ENCODE results near the gene SFXN5.

The SFXN5 gene

GRCh38 chr2:73072416-73072815, 904 bp upstream of the SFXN5 start:
- DNase-seq (ENCODE audit: extremely low spot score) = no peak
- TF ChIP-seq CTCF (IDR thresholded peaks at IDR 0.05; ENCODE audit: control extremely low read depth, extremely low read depth, low read depth, missing control alignments) = no peak
- POLR2A ChIA-PET = no interaction called here
- CTCF ChIA-PET = interaction anchor here (1.2 to 3.2 kb wide), 3 partner anchors 12 to 140 kb away, joined by 5 to 25 read pairs (median 11); no protein-coding TSS in a partner anchor

GRCh38 chr2:73072129-73072395, 550 bp upstream of the SFXN5 start:
- TF ChIP-seq CTCF (IDR thresholded peaks at IDR 0.05; ENCODE audit: control extremely low read depth, extremely low read depth, low read depth, missing control alignments) = no peak
- CTCF ChIA-PET = interaction anchor here (1.0 to 3.2 kb wide), 4 partner anchors 12 to 179 kb away, joined by 3 to 25 read pairs (median 8); no protein-coding TSS in a partner anchor
- no peak for DNase-seq (ENCODE audit: extremely low spot score)
- POLR2A ChIA-PET = interaction anchor here (1.1 kb wide), 1 partner anchor 162 kb away, joined by 3 read pairs; the partner anchor contains the start of gene CCT7

- no peak for TF ChIP-seq CTCF (IDR thresholded peaks at IDR 0.05; ENCODE audit: control extremely low read depth, extremely low read depth, low read depth, missing control alignments)
- POLR2A ChIA-PET = interaction anchor here (1.1 kb wide), 1 partner anchor 163 kb away, joined by 3 read pairs; the partner anchor contains the start of gene CCT7
- CTCF ChIA-PET = interaction anchor here (1.0 to 3.2 kb wide), 7 partner anchors 9 to 177 kb away, joined by 3 to 25 read pairs (median 4); no protein-coding TSS in a partner anchor
- DNase-seq (ENCODE audit: extremely low spot score) = peak; percentile 50
These were observed 711 bp downstream of the SFXN5 start for GRCh38 chr2:73070643-73071359.

- no peak for TF ChIP-seq CTCF (IDR thresholded peaks at IDR 0.05; ENCODE audit: control extremely low read depth, extremely low read depth, low read depth, missing control alignments)
- ChIA-PET POLR2A (no interaction called here), CTCF (interaction anchor here (1.0 to 1.8 kb wide), 2 partner anchors 15 to 108 kb away, joined by 4 to 5 read pairs; no protein-coding TSS in a partner anchor)
- no peak for DNase-seq (ENCODE audit: extremely low spot score)
These were observed 1.5 kb downstream of the SFXN5 start for GRCh38 chr2:73069855-73070642.

GRCh38 chr2:73069041-73069854, 2.3 kb downstream of the SFXN5 start:
- DNase-seq (ENCODE audit: extremely low spot score) = no peak
- ChIA-PET POLR2A (no interaction called here), CTCF (interaction anchor here (1.0 to 1.8 kb wide), 3 partner anchors 16 to 182 kb away, joined by 3 to 5 read pairs (median 4); partner anchors contain the start of gene SPR)
- no peak for TF ChIP-seq CTCF (IDR thresholded peaks at IDR 0.05; ENCODE audit: control extremely low read depth, extremely low read depth, low read depth, missing control alignments)

- ChIA-PET POLR2A (no interaction called here), CTCF (no interaction called here)
- TF ChIP-seq CTCF (IDR thresholded peaks at IDR 0.05; ENCODE audit: control extremely low read depth, extremely low read depth, low read depth, missing control alignments) = no peak
- no peak for DNase-seq (ENCODE audit: extremely low spot score)
These were observed 3.4 kb downstream of the SFXN5 start for GRCh38 chr2:73068147-73068546.
